Stimulated activated CD4-positive, alpha-beta T cell treated with anti-CD3 and anti-CD28 coated beads, Interleukin-4, amount 100 ng/mL, for 4 hours (primary cell): ENCODE measurements around the gene SFXN2.

ENCODE experiments used
- DNase-seq, 2 experiments: peaks; one replicate each; pipeline ENCODE4 v3.0.0-alpha.2; 2020

Gene SFXN2

GRCh38 chr10:102779680-102780526 is 65.5 kb downstream of the SFXN2 start:
- no peak for DNase-seq

- no peak for DNase-seq
Observed at GRCh38 chr10:102780527-102780808, 66.0 kb downstream of the SFXN2 start.

GRCh38 chr10:102781090-102781920 is 66.9 kb downstream of the SFXN2 start:
- no peak for DNase-seq

- no peak for DNase-seq
Observed at GRCh38 chr10:102781921-102782557, 67.6 kb downstream of the SFXN2 start.

- DNase-seq, result no peak
Observed at GRCh38 chr10:102782673-102783551, 68.5 kb downstream of the SFXN2 start.

GRCh38 chr10:102783568-102783967 is 69.1 kb downstream of the SFXN2 start:
- no peak for DNase-seq

- DNase-seq, result no peak
Observed at GRCh38 chr10:102785818-102786217, 71.4 kb downstream of the SFXN2 start.

GRCh38 chr10:102791754-102792395 is 77.4 kb downstream of the SFXN2 start:
- no peak for DNase-seq
